HepG2 (cell line): ENCODE data around the gene TRPM5. TPM values are rescaled to one million over a fixed set of nuclear protein-coding genes. Genes with fewer than 3 reads are reported as not detected.

Experiments used
- ATAC-seq: fragments of 200-7000 bp; cut with Tn5 transposase; 3 replicates; pipeline ENCODE4 v1.9.1; 2020; ENCODE audit warnings: mild to moderate bottlenecking, moderate library complexity
- BruUV-seq: library from RNA; stranded (reverse); fragments of 400-500 nt; replicated peaks from 2 replicates; lab custom pipeline; 2021; lab: Mats Ljungman, UMichigan
- CTCF ChIA-PET: fragments of 300-600 bp; formaldehyde crosslinking; extraction: SDS; loops from one replicate; lab custom pipeline; 2021; ENCODE audit warnings: low total read pairs, inconsistent platforms, low intra/inter-chr PET ratio; lab: Yijun Ruan, JAX
- POLR2A ChIA-PET: fragments of 350-600 bp; sonication (Branson Sonifier 250); formaldehyde crosslinking; loops from one replicate; lab custom pipeline; 2020; ENCODE audit warnings: antibody characterized with exemption, inconsistent platforms; lab: Yijun Ruan, JAX
- DNase-seq: peaks from one replicate; pipeline ENCODE4 v3.0.0-alpha.2; 2015; ENCODE audit warnings: low spot score
- FAIRE-seq: peaks from 3 replicates; lab custom pipeline; 2011; peaks lifted over from hg19 to GRCh38; lab: Jason Lieb, UNC
- H2AFZ ChIP-seq: one replicate; pipeline ENCODE4 v1.6.1; 2011; ENCODE audit warnings: low read length, inconsistent platforms
- H3K27ac ChIP-seq: fragments of 300-600 bp; 3 replicates; pipeline ENCODE4 v1.8.0; 2011; ENCODE audit warnings: mixed run types, mild to moderate bottlenecking, mixed read lengths, low read length, inconsistent platforms; ENCODE audit not compliant: insufficient read depth; ENCODE audit errors: extremely low read length
- H3K27me3 ChIP-seq, 2 experiments: fragments of 200-600 bp in 1 of 2; 2 replicates in 1 of 2; 3 replicates in 1 of 2; pipeline versions ENCODE4 v1.6.0 to v1.8.0; 2011; ENCODE audit warnings: low read length in 2 of 2, mild to moderate bottlenecking in 2 of 2, moderate library complexity in 2 of 2, inconsistent platforms in 1 of 2; ENCODE audit not compliant: insufficient read depth in 2 of 2, control insufficient read depth in 1 of 2
- H3K36me3 ChIP-seq, 2 experiments: fragments of 200-600 bp in 1 of 2; replicated peaks in 1 of 2; 2 replicates in 1 of 2; 3 replicates in 1 of 2; pipeline versions ENCODE4 v1.5.1 to v1.8.0; 2011; ENCODE audit warnings: low read length in 2 of 2, inconsistent platforms in 1 of 2; ENCODE audit not compliant: insufficient read depth in 2 of 2, control insufficient read depth in 1 of 2
- H3K4me1 ChIP-seq: 2 replicates; pipeline ENCODE4 v1.5.1; 2012; ENCODE audit warnings: low read length, inconsistent platforms; ENCODE audit not compliant: insufficient read depth
- H3K4me2 ChIP-seq: 2 replicates; pipeline ENCODE4 v1.6.0; 2011; ENCODE audit warnings: low read depth, low read length, inconsistent platforms
- H3K4me3 ChIP-seq, 3 experiments: fragments of 200-600 bp in 1 of 3; sonication (generic), shearing (Covaris generic) in 1 of 3; replicated peaks in 1 of 3; 2 replicates each; pipeline ENCODE4 v1.5.1; 2011 to 2016; ENCODE audit warnings: low read length in 3 of 3, inconsistent platforms in 2 of 3, low read depth in 2 of 3, mild to moderate bottlenecking in 2 of 3, control low read depth in 1 of 3, mixed read lengths in 1 of 3; ENCODE audit not compliant: insufficient read depth in 1 of 3
- H3K79me2 ChIP-seq: one replicate; pipeline ENCODE4 v1.6.1; 2011; ENCODE audit warnings: low read length, inconsistent platforms; ENCODE audit not compliant: insufficient read depth
- H3K9ac ChIP-seq: 2 replicates; pipeline ENCODE4 v1.6.0; 2011; ENCODE audit warnings: mild to moderate bottlenecking, low read depth, low read length, inconsistent platforms; ENCODE audit not compliant: insufficient read depth
- H3K9me3 ChIP-seq: 2 replicates; pipeline ENCODE4 v1.5.1; 2012; ENCODE audit warnings: mild to moderate bottlenecking, low read length
- H4K20me1 ChIP-seq: 2 replicates; pipeline ENCODE4 v1.6.0; 2011; ENCODE audit warnings: inconsistent platforms, mild to moderate bottlenecking, low read length, moderate library complexity; ENCODE audit not compliant: insufficient read depth
- ZFP62 ChIP-seq: sonication (generic); formaldehyde crosslinking; IDR thresholded peaks from 2 replicates; pipeline ENCODE4 v1.4.0; 2020; ENCODE audit warnings: missing genetic modification reagents
- ZFX ChIP-seq: sonication (generic); formaldehyde crosslinking; IDR thresholded peaks from 2 replicates; pipeline ENCODE4 v1.4.0; 2020; ENCODE audit warnings: mild to moderate bottlenecking, low read depth, missing genetic modification reagents, moderate library complexity
- ZNF143 ChIP-seq: sonication (generic); formaldehyde crosslinking; IDR thresholded peaks from 2 replicates; pipeline ENCODE4 v1.4.0; 2020; ENCODE audit warnings: missing genetic modification reagents
- WGBS: methylation state at CpG from one replicate; pipeline ENCODE4 v1.1.6; 2017; ENCODE audit warnings: low lambda C conversion rate; 5-methylcytosine and 5-hydroxymethylcytosine counted together
- in situ Hi-C: cut with HindIII; loops from 2 replicates; pipeline ENCODE4 v1.10.0; 2017; ENCODE audit warnings: low pct_unique_long_range_greater_than_20kb; ENCODE audit not compliant: extremely low pct_ligation_motif_present
- intact Hi-C: fragments of 100-400 bp; cut with micrococcal nuclease; formaldehyde crosslinking; loops from one replicate; pipeline ENCODE4 v1.10.0; 2022; ENCODE audit not compliant: unreplicated experiment
- polyA plus RNA-seq, 8 experiments: library from polyadenylated mRNA; depleted of rRNA in 3 of 8; stranded (reverse) in 7 of 8; unstranded in 1 of 8; fragments of >200 nt; fragmentation: Illumina TruSeq in 4 of 8; extraction: Trizol in 4 of 8; gene quantifications; 2 replicates each; pipeline versions ENCODE4 v1.2.1 to v1.2.3, GENCODE V29; 2011 to 2016; ENCODE audit warnings: low read depth in 4 of 8, missing spikeins in 1 of 8, mixed read lengths in 1 of 8; ENCODE audit not compliant: insufficient read depth in 1 of 8
- total RNA-seq, 5 experiments: library from RNA; depleted of rRNA; stranded (reverse); fragments of >200 nt; fragmentation: Illumina TruSeq; extraction: Trizol; gene quantifications; 2 replicates each; pipeline ENCODE4 v1.2.3, GENCODE V29; 2016; ENCODE audit warnings: low read depth in 1 of 5
- TF ChIP-seq, protein P1 (sequence below): sonication (generic); formaldehyde crosslinking; conservative IDR thresholded peaks from 2 replicates; pipeline ENCODE4 v1.4.0; 2020; ENCODE audit warnings: missing genetic modification reagents
- TF ChIP-seq, protein P2 (sequence below): sonication (generic); formaldehyde crosslinking; IDR thresholded peaks from 2 replicates; pipeline ENCODE4 v1.8.0; 2022; ENCODE audit warnings: missing genetic modification reagents, mild to moderate bottlenecking, borderline replicate concordance

TRPM5 gene
- total and polyA plus RNA-seq, 2 of the 13 experiments (the other 11 are each of a cell fraction or from before 2014, with no cell fraction given): 0.12 TPM; not detected in 1

DNA sequence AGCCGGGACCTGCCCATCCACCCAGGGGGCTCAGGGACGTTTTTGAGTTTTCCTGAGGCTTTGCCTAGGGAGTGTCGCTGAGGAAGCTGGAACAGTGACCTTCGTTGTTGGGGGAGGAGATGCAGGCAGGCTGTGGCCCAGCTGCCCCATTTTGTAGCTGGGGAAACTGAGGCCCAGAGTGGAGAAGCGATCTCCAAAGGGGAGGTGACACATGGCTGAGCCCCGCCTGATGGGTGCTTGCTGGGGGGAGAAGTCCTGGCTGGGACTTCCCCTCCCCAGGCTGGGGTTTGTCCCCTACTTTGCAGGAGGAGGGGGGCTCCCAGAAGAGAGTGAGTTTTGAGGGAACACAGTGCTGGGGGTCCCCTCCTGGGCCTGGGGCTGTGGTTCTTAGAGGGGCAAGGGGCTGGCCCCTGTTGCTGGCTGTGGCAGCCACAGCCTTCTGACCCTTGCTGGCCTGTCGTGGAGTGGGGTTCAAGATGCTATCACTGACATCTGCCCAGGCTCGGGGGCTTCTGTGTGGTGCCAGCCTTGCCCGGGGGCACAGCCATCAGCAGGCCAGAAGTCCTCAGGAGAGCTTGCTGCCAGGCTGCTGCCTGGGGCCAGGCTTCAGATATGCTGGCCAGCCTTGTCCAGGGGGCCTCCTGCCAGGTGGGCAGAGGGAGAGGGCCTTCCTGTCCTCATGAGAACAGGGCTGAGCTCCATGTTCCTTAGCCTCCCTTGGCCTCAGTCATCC, 21.9 kb upstream of the TRPM5 start:
- 22% methylated on average over 8 of the region's 9 CpGs for WGBS
- Histone ChIP-seq H3K27me3 (peaks cover 15 to 79% of the 10 kb centered on the region in 2 experiments), H3K36me3 (no peaks in the 10 kb centered on the region), H3K4me2 (no peak overlapping the region), H3K4me1 (peaks cover 14% of the 10 kb centered on the region), H3K4me3 (no peak overlapping the region), H3K9me3 (no peaks in the 10 kb centered on the region), H4K20me1 (no peaks in the 10 kb centered on the region), H3K79me2 (no peaks in the 10 kb centered on the region), H3K9ac (no peak overlapping the region), H3K27ac (no peak overlapping the region), H2AFZ (no peak overlapping the region)
- no TSS peak for BruUV-seq
- DNase-seq (no peak), FAIRE-seq (no peak), ATAC-seq (no peak)
- POLR2A ChIA-PET: no interaction called here
- intact Hi-C loops (no loop called here), in situ Hi-C loops (no loop called here)
- TF ChIP-seq, protein P1, sequence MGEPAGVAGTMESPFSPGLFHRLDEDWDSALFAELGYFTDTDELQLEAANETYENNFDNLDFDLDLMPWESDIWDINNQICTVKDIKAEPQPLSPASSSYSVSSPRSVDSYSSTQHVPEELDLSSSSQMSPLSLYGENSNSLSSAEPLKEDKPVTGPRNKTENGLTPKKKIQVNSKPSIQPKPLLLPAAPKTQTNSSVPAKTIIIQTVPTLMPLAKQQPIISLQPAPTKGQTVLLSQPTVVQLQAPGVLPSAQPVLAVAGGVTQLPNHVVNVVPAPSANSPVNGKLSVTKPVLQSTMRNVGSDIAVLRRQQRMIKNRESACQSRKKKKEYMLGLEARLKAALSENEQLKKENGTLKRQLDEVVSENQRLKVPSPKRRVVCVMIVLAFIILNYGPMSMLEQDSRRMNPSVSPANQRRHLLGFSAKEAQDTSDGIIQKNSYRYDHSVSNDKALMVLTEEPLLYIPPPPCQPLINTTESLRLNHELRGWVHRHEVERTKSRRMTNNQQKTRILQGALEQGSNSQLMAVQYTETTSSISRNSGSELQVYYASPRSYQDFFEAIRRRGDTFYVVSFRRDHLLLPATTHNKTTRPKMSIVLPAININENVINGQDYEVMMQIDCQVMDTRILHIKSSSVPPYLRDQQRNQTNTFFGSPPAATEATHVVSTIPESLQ (CRISPR knock-in tag): no peak
- no peak for TF ChIP-seq ZNF143 (CRISPR knock-in tag)
- TF ChIP-seq, protein P2, sequence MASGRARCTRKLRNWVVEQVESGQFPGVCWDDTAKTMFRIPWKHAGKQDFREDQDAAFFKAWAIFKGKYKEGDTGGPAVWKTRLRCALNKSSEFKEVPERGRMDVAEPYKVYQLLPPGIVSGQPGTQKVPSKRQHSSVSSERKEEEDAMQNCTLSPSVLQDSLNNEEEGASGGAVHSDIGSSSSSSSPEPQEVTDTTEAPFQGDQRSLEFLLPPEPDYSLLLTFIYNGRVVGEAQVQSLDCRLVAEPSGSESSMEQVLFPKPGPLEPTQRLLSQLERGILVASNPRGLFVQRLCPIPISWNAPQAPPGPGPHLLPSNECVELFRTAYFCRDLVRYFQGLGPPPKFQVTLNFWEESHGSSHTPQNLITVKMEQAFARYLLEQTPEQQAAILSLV (CRISPR knock-in tag): no peak
- no peak for TF ChIP-seq ZFX
- no peak for TF ChIP-seq ZFP62
- CTCF ChIA-PET: no interaction called here
